ENCODE measurements around the gene EHBP1.

EHBP1 gene

DNA sequence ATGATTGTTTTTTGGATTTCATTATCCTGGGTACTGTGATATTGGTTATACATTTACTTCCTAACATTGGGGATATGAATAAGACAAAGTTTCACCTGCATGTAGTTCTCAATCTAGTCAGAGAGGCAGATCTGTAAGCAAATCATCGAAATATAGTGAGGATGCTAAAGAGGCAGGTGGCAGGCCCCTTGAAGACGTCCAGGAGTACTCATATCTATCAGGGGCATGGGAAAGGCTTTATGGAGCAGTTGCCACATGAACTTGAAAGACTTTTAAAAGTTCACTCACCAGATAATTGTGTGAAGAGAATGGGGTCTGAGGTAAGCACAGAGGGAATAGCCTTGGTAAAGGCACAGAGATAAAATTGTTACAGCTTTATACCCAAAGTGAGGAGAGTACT, 78.8 kb downstream of the EHBP1 start:
- DNase-seq (ENCODE audit: low read depth in 2 of 2): no peak

DNA sequence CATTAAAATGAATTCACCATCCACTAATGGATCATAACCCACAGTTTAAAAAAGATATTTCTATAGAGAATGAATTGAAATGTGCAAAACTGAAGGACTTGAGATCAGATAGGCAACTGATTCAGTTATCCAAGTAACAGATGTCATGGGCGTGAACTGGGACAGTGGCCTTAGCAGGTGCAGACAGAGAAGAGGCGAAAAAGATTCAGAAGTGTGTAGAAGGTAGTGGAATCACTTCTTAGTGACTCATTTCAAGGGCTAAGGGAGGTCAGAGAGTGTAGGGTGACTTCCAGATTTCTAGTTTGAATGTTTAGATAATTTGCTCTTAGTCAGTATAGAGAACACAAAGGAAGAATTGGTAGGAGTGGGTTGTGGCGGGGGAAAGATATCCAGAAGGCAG, 79.7 kb downstream of the EHBP1 start:
- DNase-seq (ENCODE audit: low read depth in 2 of 2): no peak

DNA sequence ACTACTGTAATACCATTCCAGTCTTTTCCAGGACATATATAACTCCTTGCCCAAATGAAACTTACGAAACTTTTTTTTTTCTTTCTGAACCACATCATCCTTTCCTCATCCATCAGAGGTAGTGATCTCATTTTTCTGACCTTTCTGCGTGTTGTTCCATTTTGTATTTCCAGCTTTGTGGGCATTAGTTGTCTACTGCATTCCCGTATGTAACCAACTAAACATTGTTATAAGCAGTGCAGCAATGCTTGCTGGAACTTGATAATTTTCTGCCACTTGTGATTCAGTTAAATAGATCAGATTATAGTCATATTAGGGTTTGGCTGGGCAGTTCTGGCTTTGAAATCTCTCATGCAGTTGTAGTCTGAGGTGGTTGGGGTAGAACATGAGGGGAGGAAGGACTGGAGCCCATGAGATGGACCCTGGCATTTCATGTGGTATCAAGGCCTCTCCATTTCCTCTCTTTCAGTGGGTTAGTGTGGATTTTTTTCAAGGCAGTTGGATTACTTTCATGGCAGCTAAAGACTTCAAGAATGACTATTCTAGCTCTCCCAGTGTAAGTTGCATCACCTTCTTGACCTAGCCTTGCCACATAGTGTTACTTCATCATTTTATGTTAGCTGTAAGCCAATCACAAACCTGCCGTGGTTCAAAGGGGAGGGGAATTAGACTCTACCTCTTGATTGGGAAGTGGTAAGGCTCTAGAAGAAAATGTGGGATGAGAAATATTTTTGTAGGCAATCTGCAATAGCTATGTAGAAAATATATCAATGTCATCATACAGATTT, 80.5 kb downstream of the EHBP1 start:
- no peak for DNase-seq (ENCODE audit: low read depth in 2 of 2)

DNA sequence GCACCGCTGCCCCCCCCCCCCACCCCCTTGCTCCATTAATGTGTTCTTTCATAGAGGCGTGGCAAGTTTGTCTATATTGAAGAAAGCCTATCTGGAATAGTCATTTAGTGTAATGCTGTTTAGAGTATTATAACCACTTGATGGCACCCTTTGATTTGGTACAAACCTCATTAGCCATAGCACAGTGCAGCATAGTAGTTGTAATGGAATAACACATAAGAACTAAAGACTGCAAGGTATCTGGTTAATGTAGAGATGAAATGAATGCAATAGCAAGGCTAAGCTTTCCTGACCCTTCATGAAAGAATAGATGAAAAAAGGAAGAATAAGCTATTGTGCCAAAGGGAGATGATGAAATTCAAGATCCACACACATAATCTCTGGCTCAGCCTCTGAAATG, 81.9 kb downstream of the EHBP1 start:
- DNase-seq (ENCODE audit: low read depth in 2 of 2): no peak

DNA sequence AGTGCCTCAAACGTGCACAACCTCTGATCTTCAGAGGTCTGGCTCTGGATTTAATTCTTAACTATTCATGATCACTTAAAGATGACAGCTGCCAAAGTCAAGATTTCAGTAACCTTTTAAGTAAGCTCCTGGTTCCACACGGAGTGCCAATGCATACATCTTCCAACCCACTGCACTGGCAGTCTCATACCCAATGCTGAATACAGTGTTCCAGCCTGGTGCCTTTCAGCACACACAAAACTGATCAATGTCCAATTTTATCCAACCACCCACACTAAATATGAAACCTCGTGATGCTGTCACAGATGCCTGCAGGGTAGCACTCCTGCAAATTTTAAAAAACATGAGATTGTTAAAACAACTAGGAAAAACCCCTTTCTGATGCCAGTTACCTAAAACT, 84.0 kb downstream of the EHBP1 start:
- DNase-seq (ENCODE audit: low read depth in 2 of 2): no peak

DNA sequence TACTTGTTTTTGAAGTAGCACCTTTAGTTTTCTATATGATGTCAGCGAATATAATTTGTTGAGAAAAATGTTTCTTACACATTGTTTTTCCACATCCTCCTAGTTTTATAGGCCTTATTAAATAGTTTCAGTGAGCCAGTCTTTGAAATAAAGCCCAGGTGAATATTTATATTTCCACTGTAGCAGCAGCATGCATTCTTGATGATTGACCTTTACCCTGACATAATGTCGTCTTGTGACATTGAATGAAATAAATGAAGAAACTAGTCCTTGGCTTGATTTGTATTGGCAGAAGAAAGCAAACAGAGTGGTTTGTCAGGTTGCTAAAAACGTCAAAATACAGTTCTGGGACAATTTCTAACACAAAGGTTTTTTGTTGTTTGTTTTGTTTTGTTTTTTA, 84.4 kb downstream of the EHBP1 start:
- no peak for DNase-seq (ENCODE audit: low read depth in 2 of 2)

DNA sequence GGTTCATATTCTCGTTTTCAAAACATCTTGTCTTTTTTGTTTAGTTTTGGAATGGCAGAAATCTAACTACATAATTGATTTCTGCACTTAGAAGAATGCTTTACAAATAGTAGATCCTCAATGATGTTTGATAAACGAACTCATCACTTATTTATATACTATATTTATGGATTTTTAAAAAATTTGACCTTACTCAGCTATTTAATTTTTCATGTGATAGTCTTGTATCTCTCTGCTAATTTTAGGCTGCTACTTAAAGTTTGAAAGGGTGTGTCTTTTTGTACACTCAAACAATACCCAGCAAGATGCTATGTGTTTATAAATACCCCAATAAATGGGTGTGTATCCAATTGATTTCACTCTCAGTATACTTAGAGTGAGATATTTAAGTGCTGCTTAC, 86.9 kb downstream of the EHBP1 start:
- DNase-seq (ENCODE audit: low read depth in 2 of 2): no peak

DNA sequence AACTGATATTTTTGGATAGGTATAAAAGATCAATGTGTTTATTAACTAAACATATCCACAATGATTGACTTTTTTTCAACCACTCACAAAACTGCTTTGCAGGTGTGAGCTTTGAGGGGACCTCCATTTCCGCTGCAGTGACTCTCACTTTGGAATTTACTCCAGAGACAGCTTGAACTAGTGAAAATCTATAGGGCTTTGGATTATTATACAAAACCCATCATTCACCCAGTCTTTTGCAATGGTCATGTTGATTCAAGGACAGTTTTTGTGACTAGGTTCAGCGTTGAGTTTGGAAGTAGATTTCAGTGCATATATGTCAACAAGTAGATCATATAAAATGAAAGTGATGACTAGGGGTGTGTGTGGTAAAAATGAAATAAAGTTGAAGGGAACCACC, 87.7 kb downstream of the EHBP1 start:
- DNase-seq (ENCODE audit: low read depth in 2 of 2): no peak

DNA sequence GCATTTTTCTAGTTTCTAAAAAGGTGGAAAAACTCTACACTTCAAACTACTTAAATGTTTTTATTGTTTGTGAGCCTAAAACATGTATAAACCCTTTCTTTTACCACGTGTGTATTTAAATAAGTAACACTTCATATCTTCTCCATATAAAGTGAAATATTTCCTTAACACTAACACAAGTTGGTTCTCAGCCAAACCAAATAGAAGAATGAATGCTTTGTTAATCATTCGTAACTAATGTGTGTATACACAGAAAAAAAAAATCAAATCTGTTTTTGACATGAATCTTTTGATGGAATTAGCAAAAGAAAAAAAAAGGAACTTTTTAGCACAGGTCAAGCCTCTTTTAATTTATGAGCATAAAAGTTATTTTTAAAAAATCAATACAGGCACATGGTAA, 89.3 kb downstream of the EHBP1 start:
- no peak for DNase-seq (ENCODE audit: low read depth in 2 of 2)

DNA sequence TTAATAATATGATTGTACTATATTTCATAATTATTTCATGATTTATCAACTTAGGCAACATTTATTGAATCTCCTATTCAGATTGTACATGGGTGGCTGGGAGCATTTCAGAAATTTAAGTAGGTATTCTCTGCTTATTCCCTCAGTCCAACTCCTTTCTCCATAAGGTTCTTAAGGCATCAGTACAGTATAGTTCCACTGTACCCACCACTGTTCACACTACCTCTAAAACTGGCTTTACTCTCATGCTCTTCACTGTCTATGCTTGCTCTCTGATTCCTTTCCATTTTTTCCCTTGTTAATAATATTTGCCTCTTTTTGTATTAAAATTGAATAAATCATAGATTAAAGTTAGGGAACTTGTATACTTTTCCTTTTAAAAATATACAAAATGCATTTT, 89.8 kb downstream of the EHBP1 start:
- DNase-seq (ENCODE audit: low read depth in 2 of 2): no peak

DNA sequence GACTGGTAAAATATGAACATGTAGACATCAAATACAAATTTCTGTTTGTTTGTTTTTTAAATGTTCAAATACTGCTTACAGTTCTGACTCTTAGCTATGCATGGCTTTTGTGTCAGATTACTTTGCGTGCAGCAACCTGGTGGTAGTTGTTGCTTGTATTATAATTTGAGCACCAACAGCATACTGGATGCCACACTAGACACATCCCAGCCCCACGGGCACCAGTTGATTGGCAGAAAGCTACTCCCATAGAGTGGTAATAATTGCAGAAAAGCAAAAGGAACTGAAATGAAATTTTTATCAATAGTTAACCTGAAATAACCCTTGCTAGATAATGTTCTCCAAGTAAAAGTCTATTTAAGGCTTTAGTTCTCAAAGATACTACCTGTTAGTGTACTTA, 91.6 kb downstream of the EHBP1 start:
- DNase-seq (ENCODE audit: low read depth in 2 of 2): no peak

DNA sequence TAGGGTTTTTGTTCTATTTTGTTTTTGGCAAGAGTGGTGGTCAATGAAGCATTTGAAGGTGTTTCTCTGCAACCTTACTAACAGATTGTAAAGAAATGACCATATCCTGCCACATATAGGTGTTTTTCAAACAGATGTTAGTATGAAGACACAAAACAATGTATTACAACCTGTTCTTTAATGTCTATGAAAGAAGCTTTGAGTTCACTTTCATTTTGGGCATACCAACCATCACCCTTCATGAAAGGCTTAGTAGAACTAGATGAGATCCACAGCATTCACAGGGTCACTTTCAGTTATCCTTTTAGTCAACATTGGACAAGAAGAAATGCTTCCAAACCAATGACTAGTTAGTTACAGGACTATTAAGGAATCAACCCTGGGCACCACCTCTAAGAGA, 95.1 kb downstream of the EHBP1 start:
- no peak for DNase-seq (ENCODE audit: low read depth in 2 of 2)

DNA sequence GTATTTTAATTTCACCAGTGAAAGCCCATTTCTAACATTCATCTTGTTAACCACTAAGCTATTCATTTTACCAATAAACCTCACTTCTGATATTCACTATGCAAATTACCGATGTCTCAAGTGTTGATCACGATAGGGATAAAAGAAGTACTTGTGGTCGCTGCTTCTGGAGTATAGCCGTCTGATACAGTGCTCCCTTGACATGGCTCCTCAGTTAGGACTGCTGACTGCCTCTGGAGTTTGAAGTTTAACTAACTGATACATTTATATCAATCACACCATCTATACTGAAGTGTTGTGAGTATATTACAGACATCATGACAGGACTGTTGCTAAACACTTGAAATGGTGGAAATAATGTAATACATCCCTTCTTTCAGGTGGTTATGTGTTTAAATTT, 95.6 kb downstream of the EHBP1 start:
- no peak for DNase-seq (ENCODE audit: low read depth in 2 of 2)

DNA sequence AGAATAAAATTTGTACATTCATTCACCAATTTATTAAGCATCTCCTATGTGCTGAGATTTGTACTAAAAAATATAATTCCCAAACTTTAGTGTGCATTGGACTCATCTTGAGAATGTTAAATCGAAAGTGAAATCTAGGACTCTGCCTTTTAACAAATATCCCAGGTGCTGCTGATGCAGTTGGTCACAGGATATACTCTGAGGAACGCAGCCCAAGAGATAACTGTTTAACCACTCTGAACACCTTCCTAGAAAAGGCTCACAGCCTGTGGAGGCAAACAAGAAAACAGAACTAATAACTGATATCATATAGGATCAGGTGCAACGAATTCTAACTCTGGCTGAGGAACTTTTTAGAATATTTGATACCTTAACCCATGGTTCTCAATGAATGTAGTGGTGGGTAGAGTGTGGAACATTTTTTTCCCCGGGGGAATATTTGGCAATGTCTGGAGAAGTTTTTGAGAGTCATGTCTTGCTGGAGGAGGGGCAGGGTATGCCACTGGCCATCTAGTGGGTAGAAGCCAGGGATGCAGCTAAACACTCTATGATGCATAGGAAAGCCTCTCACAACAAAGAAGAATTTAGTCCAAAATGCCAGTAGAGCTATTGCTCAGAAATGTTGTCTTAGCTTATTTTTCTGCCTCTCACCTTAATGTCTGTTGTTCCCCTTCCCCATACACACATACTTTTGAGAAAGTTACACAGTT, 96.5 kb downstream of the EHBP1 start:
- DNase-seq (ENCODE audit: low read depth in 2 of 2): no peak

DNA sequence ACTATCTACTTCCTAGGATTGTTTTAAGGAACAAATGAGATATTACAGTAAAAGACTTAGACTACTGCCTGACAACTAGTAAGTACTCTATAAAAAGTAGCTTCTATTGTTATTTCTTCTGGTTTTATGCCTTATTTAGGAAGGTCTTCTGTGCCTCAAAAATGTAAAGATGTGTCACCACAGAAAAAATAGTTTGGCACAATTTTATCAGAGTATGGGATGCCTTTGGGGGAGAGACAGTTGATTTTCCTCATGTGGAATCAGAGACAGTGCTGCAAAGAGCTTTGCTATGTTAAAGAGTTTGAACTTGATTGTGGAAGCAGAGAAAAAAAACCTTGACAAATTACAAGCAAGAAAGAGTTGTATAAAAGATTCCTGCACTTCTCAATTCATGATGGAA, 98.4 kb downstream of the EHBP1 start:
- no peak for DNase-seq (ENCODE audit: low read depth in 2 of 2)

DNA sequence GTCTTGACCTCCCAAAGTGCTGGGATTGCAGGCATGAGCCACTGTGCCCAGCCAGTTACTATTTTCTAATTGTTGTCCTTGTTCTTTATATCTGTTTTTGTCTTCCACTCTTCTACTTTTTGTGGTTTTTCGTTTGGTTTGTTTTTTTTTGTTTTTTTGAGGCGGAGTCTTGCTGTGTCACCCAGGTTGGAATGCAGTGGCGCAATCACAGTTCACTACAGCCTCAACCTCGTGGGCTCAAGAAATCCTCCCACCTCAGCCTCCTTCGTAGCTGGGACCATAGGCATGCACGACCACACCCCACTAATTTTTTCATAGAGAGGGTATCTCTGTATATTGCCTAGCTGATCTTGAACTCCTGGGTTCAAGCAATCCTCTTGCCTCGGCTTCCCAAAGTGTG, 100.7 kb downstream of the EHBP1 start:
- DNase-seq (ENCODE audit: low read depth in 2 of 2): no peak

DNA sequence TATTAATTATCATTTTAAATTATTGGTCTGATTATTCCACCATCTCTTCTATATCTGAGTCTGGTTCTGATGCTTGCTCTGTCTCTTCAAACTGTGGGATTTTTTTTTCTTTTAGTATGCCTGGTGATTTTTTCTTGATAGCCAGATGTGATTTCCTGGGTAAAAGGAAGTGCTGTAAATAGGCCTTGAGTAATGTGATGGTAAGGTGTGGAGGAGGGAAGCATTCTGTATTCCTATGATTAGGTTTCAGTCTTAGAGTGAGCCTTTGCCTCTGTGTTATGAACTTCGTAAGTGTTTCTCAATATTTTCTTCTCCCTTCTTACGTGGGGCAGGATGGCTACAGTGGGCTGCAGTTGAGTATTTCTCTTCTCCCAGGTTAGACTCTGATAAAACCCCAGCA, 103.0 kb downstream of the EHBP1 start:
- no peak for DNase-seq (ENCODE audit: low read depth in 2 of 2)

DNA sequence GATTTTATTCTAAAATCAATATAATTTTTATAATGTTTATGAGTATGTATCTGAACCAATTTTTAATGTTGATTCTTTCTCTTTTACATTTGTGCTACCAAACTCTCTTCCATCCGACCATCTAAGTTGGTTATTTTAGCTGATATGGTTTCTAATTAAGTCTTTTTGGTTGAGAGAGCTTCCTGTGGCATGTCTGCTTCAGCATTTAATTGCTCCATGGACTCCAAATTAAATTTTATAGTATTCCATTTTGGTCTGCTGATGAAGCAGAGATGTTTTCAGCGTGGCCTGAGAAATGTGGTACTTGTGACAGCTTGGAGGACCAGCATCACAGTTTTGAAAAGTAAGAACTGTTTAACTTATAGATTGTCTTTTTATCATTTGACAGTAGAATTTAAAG, 105.6 kb downstream of the EHBP1 start:
- DNase-seq (ENCODE audit: low read depth in 2 of 2): no peak

DNA sequence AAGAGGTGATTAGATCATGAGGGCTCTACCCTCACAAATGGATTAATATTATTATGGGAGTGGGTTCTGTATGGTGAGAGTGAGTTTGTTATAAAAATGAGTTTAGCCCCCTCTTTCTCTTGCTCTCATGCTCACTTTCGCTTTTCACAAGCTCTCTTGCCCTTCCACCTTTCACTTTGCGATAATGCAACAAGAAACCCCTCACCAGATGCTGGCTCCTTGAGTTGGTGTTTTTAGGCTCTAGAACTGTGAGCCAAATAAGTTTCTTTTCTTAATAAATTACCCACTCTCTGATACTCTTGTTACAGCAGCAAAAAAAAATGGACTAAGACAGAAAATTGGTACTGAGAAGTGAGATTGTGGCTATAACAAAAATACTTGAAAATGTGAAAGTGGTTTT, 106.5 kb downstream of the EHBP1 start:
- no peak for DNase-seq (ENCODE audit: low read depth in 2 of 2)

DNA sequence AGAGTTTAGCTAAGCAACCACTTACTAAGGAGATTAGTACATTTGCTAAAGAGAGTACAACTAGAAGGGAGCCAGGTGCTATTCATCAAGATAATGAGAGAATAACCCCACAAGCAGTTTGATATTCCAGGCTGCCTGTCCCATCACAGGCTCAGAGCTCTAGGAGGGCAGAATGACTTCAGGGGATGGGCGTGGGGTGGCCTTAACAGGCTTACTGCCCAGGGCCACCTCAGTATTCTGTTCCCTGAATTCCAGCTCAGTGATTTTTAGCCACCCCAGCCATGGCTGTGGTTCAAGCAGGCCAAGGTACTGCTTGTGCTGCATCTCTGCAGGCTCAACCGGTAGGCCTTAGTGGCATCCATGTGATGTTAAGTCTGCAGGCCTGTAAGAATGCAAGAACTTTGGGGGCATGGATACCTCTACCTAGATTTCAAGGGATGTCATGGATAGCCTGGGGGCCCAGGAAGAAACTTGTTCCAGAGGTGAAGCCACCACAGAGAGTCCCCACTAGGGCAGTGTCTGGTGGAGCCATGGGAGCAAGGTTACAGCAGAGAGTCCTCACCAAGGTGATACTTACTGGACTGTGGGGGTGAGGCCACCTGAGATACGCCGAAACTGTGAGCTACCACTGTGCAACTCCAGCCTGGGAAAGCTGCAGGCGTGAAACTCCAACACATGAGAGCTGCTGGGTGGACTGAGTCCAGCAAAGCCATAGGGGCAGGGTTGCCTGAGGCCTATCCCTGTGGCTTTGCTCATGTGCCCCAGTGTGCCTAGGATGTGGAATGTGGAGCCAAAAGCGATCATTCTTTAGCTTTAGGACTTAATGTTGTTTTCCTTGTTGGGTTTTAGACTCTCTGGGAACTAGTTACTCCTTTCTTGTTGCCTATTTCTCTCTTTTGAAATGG, 107.7 kb downstream of the EHBP1 start:
- DNase-seq (ENCODE audit: low read depth in 2 of 2): no peak

DNA sequence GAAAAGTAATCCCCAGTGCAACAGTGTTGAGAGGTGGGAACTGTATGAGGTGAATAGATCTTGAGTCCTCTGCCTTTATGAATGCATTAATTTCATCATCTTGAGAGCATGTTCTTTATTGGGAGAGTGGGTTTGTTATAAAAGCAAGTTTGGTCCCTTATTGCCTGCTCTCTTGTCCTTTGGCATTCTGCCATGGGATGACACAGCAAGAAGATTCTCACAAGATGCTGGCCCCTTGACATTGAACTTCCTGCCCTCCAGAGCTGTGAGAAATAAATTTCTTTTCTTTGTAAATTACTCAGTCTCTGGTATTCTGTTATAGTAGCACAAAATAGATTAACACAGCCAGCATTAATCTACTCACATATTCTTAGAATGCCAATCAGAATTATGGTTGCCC, 108.6 kb downstream of the EHBP1 start:
- DNase-seq (ENCODE audit: low read depth in 2 of 2): no peak

DNA sequence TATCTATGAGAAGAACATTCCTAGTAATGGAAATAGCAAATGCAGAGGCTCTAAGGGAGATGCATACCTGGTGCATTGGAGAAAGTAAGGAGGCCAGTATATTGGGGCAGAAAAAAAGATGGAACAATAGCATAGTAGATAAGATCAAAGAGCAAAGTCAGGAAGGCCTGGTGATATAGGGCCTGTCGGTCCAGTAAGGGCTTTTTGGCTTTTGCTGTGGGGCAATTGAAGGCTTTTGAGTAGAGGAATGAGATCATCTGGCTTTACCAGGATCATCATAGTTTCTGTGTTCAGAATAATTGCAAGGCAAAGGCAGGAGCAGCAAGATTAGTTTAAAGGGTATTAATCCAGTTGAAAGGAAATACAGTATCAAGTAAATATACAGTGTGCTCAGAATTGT, 111.8 kb downstream of the EHBP1 start:
- no peak for DNase-seq (ENCODE audit: low read depth in 2 of 2)

Measured in stimulated activated CD8-positive, alpha-beta memory T cell treated with anti-CD3 and anti-CD28 coated beads, Interleukin-15, amount 100 ng/mL, for 4 hours (primary cell).